ENCODE results near the gene RAD51B.

DNA sequence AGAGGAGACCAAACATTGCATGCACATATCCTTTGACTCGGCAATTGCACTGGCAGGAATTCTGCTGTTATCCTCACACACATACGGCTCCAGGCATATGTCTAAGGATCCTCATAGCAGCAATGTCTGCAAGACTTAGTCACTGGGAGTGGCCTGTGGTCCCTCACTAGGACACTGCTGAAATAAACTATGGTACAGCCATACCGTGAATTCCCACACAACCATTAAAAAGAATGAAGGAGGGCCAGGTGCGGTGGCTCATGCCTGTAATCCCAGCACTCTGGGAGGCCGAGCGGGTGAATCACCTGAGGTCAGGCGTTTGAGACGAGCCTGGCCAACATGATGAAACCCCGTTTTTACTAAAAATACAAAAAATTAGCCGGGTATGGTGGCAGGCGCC lies 868.2 kb downstream of the RAD51B start:
- TF ChIP-seq ETV5 (CRISPR knock-in tag; IDR thresholded peaks at IDR 0.05; ENCODE audit: borderline replicate concordance) = no peak
- TF ChIP-seq ZNF10 (CRISPR knock-in tag; IDR thresholded peaks at IDR 0.05; ENCODE audit: borderline replicate concordance, low read depth) = no peak
- TF ChIP-seq MAFK (conservative IDR thresholded peaks at IDR 0.05 in 1 of 2, IDR thresholded peaks at IDR 0.05 in 1 of 2; ENCODE audit: low read length in 2 of 2) = no peak
- TF ChIP-seq CTCF (CRISPR knock-in tag; IDR thresholded peaks at IDR 0.05) = no peak
- no peak for TF ChIP-seq ZBTB43 (CRISPR knock-in tag; conservative IDR thresholded peaks at IDR 0.05)
- no peak for TF ChIP-seq ZNF740 (CRISPR knock-in tag; IDR thresholded peaks at IDR 0.05)
- no peak for TF ChIP-seq KDM4B (CRISPR knock-in tag; IDR thresholded peaks at IDR 0.05)
- TF ChIP-seq, protein P1, sequence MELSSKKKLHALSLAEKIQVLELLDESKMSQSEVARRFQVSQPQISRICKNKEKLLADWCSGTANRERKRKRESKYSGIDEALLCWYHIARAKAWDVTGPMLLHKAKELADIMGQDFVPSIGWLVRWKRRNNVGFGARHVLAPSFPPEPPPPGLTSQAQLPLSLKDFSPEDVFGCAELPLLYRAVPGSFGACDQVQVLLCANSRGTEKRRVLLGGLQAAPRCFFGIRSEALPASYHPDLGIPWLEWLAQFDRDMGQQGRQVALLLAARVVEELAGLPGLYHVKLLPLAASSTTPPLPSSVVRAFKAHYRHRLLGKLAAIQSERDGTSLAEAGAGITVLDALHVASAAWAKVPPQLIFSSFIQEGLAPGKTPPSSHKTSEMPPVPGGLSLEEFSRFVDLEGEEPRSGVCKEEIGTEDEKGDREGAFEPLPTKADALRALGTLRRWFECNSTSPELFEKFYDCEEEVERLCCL (CRISPR knock-in tag; IDR thresholded peaks at IDR 0.05; ENCODE audit: borderline replicate concordance) = no peak
- TF ChIP-seq ZXDC (CRISPR knock-in tag; IDR thresholded peaks at IDR 0.05) = no peak
- TF ChIP-seq AKAP8 (CRISPR knock-in tag; IDR thresholded peaks at IDR 0.05) = no peak
- TF ChIP-seq, protein P2, sequence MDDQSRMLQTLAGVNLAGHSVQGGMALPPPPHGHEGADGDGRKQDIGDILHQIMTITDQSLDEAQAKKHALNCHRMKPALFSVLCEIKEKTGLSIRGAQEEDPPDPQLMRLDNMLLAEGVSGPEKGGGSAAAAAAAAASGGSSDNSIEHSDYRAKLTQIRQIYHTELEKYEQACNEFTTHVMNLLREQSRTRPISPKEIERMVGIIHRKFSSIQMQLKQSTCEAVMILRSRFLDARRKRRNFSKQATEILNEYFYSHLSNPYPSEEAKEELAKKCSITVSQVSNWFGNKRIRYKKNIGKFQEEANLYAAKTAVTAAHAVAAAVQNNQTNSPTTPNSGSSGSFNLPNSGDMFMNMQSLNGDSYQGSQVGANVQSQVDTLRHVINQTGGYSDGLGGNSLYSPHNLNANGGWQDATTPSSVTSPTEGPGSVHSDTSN (CRISPR knock-in tag; IDR thresholded peaks at IDR 0.05; ENCODE audit: borderline replicate concordance) = no peak
- no peak for TF ChIP-seq CHD4 (IDR thresholded peaks at IDR 0.05; ENCODE audit: borderline replicate concordance, low read length)
- no peak for TF ChIP-seq IRF9 (CRISPR knock-in tag; IDR thresholded peaks at IDR 0.05; ENCODE audit: borderline replicate concordance)

All from HepG2 (cell line).